Activated naive CD4-positive, alpha-beta T cell treated with anti-CD3 and anti-CD28 coated beads, Interleukin-2, amount 50 U/mL, for 24 hours (primary cell): Measurements from ENCODE around the gene HOXD9.

Experiments used
- H3K27ac Mint-ChIP-seq: one replicate; pipeline ENCODE4 v1.8.0; 2021; ENCODE audit warnings: mild to moderate bottlenecking, mixed read lengths
- H3K27me3 Mint-ChIP-seq: one replicate; pipeline ENCODE4 v1.8.0; 2021; ENCODE audit warnings: mixed read lengths
- H3K36me3 Mint-ChIP-seq: one replicate; pipeline ENCODE4 v1.8.0; 2021; ENCODE audit warnings: mixed read lengths
- H3K4me1 Mint-ChIP-seq: one replicate; pipeline ENCODE4 v1.8.0; 2021; ENCODE audit warnings: mixed read lengths
- H3K4me3 Mint-ChIP-seq: one replicate; pipeline ENCODE4 v1.8.0; 2021; ENCODE audit warnings: mild to moderate bottlenecking, mixed read lengths
- H3K9me3 Mint-ChIP-seq: one replicate; pipeline ENCODE4 v1.8.0; 2021; ENCODE audit warnings: mixed read lengths

The HOXD9 gene

DNA sequence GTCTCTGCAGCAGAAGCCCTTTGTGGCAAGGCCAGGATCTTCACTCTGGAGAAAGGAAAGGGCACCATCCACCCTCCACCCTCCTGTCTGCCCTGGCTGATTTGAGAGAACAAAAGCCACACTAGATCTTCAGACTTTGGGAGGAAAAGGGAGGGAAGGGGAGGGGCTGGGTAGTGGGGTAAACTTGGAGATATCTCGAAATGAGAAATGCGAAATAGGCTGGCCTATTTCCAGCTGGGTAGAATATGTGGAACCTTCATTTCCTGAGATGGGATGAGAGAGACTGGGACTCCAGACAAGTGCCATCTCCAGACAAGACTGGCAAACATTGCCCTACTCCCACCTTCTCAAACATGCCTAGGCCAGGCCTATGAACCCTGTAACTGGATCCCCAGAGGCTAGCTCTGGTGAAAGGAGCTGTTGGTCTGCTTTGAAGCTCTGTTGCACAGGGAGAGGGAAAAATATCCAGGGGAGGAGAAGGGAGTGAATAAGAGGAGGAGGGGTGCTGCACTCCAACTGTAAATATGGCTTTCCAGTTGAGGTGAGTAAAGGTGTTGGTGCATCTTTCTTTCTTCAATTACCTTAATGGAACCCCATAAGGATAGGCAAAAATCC, 21.2 kb upstream of the HOXD9 start:
- no peak overlapping the region for H3K4me3 Mint-ChIP-seq
- peaks cover 72% of the 10 kb centered on the region for H3K27me3 Mint-ChIP-seq
- H3K36me3 Mint-ChIP-seq = peaks cover under 1% of the 10 kb centered on the region
- peaks cover 28% of the 10 kb centered on the region for H3K4me1 Mint-ChIP-seq
- no peak overlapping the region for H3K27ac Mint-ChIP-seq
- H3K9me3 Mint-ChIP-seq = no peaks in the 10 kb centered on the region

- Mint-ChIP-seq H3K9me3 (no peaks in the 10 kb centered on the region), H3K4me1 (peaks cover 25% of the 10 kb centered on the region), H3K27ac (no peak overlapping the region), H3K27me3 (peaks cover 70% of the 10 kb centered on the region), H3K4me3 (no peak overlapping the region), H3K36me3 (peaks cover 1% of the 10 kb centered on the region)
These were observed 20.7 kb upstream of the HOXD9 start for GRCh38 chr2:176101842-176102241.

- Mint-ChIP-seq H3K4me3 (no peak overlapping the region), H3K27ac (no peak overlapping the region), H3K9me3 (no peaks in the 10 kb centered on the region), H3K27me3 (peaks cover 69% of the 10 kb centered on the region), H3K4me1 (peaks cover 19% of the 10 kb centered on the region), H3K36me3 (peaks cover 1% of the 10 kb centered on the region)
These were observed 20.1 kb upstream of the HOXD9 start for GRCh38 chr2:176102309-176102866.

DNA sequence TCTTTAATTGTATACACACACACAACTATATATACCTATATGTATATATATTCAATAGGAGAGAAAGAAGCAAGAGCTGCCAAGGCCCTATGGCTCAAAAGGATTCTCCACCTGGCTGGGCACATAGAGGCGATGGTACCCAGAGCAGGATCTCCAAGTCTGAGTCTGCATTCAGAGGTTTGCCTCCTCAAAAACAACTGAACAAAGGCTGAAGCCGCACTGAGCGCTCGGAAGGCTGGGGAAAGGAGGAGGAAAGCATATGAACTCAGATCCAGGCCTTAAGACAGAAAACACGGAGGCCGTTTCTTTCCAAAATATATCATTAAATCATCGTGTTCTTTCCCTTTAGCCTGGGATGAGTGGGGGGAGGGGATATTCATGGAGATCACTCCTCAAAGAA, 19.3 kb upstream of the HOXD9 start:
- H3K9me3 Mint-ChIP-seq = no peaks in the 10 kb centered on the region
- H3K36me3 Mint-ChIP-seq = peaks cover 1% of the 10 kb centered on the region
- no peak overlapping the region for H3K4me3 Mint-ChIP-seq
- peaks cover 61% of the 10 kb centered on the region for H3K27me3 Mint-ChIP-seq
- peak overlapping the region; percentile 46 for H3K27ac Mint-ChIP-seq
- H3K4me1 Mint-ChIP-seq = peaks cover 13% of the 10 kb centered on the region

DNA sequence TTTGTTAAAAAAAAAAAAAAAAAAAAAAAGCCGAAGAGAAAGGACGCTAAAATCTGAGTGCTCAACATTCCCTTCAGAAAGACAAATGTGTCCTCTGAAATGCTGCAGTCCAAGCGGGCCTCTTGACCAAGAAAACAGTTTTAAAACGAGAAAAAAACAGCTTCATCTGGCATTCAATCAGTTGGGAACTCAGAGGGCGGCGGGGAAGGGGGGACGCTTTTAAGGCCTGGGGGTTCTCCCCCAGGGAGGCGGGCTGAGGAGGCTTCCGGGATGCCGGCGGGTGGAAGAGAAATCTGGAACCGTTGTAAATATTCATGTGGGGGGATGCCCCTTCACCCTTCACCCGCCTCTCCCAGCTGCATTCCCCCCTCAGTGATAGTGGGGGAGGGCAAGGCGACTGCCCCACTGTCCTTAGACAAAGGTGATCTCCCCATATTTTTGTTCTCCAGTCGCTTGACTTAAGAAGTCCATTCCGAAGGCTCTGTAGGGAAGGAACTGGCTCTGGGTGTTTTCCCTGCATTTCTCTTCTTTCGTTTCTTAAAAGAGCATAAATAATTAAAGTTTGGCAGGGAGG, 18.7 kb upstream of the HOXD9 start:
- Mint-ChIP-seq H3K4me1 (peaks cover 13% of the 10 kb centered on the region), H3K36me3 (peaks cover 1% of the 10 kb centered on the region), H3K27me3 (peaks cover 60% of the 10 kb centered on the region), H3K27ac (no peak overlapping the region), H3K4me3 (no peak overlapping the region), H3K9me3 (no peaks in the 10 kb centered on the region)

- Mint-ChIP-seq H3K4me3 (no peak overlapping the region), H3K9me3 (no peaks in the 10 kb centered on the region), H3K36me3 (peaks cover 1% of the 10 kb centered on the region), H3K27me3 (peaks cover 61% of the 10 kb centered on the region), H3K4me1 (peaks cover 16% of the 10 kb centered on the region), H3K27ac (peak overlapping the region; percentile 23)
These were observed 18.0 kb upstream of the HOXD9 start for GRCh38 chr2:176104316-176105077.

GRCh38 chr2:176105078-176105729, 17.3 kb upstream of the HOXD9 start:
- no peaks in the 10 kb centered on the region for H3K9me3 Mint-ChIP-seq
- peaks cover 17% of the 10 kb centered on the region for H3K4me1 Mint-ChIP-seq
- no peak overlapping the region for H3K4me3 Mint-ChIP-seq
- H3K27ac Mint-ChIP-seq = peak overlapping the region; percentile 23
- H3K27me3 Mint-ChIP-seq = peaks cover 64% of the 10 kb centered on the region
- H3K36me3 Mint-ChIP-seq = peaks cover 1% of the 10 kb centered on the region

DNA sequence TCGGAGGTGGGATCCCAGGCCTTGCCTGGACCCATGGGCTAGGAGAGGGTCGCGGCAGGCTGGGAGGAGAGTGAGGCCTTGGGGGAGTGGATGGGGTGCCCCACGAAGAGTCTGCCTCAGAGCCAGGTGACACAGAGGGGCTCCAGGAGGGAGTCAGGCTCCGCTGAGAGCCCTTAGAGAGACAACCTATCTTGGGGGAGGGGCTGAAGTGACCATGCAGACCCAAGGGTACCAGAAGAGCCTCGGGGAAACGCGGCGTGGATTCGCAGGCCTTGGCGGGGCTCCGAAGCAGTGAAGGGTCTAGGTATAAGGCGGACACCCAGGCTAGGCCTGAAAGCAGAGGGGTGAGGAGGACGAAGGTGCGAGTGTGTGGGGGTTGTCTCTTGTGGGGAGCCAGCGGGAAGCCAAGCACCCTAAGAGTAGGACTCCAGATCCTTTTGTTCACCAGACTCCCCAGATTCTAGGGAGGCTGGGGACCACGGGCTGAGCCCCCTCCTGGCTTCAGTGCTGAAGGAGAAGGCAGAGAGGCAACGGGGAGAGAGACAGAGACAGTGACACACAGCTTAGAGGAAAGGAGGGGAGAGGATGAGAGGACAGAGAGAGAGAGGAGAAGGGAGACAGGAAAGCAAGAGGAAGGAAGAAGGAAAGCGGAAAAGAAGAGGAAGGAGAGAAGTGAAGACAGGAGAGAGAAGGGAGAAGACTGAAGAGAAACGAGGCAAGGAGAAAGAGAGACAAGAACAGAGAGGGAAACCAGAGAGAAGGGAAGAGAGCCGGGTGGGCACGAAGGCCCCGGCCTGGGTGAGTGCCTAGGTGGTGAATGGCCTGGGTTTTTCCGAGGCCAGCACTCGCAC, 16.6 kb upstream of the HOXD9 start:
- peak overlapping the region; percentile 2 for H3K27ac Mint-ChIP-seq
- peaks cover 17% of the 10 kb centered on the region for H3K4me1 Mint-ChIP-seq
- H3K4me3 Mint-ChIP-seq = peak overlapping the region; percentile 67
- no peaks in the 10 kb centered on the region for H3K9me3 Mint-ChIP-seq
- peaks cover 1% of the 10 kb centered on the region for H3K36me3 Mint-ChIP-seq
- H3K27me3 Mint-ChIP-seq = peaks cover 69% of the 10 kb centered on the region

DNA sequence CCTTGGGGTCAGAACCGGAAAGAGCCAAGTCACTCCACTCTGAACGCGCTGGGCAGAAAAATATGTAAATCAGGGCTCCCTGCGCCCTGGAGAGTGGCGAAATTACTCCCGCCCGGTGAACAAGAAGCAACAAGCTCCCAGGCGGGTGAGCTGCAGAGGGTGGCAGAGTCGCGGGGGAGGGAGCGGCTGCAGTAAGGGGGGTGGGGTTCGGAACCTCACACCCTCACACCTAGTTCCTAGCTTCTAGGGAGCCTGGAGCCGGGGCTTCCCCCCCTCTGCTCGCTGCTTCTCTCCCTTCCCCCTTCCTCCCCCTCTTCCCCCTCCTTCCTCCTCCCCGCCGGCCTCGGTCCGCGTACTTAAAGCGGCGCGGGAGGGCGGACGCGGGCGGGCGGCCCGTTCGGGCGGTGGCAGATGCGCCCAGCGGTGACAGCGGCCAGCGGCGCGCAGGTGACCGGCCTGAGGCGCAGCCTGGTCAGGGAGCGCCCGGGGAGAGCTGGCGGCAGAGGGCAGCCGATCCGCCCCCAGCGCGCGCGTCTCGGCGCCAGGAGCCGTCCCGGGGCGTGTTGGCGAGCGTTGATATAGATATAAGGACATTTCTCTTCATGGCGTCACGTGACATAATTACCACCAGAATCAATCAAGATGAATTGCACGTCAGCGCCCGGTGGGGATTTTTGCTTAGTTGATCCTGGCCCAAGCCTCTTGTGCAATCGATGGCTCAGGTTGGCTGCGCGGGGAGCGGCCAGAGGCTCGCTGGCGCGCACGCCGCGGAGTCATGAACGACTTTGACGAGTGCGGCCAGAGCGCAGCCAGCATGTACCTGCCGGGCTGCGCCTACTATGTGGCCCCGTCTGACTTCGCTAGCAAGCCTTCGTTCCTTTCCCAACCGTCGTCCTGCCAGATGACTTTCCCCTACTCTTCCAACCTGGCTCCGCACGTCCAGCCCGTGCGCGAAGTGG, 15.7 kb upstream of the HOXD9 start, which contains the start of gene HOXD11:
TSS of gene HOXD11 (plus strand) at position 700 of the 959 bp plus-strand sequence. CDS start at position 776, 76 bp downstream.
- peak within 1 kb of the TSS; percentile 2 for H3K27ac Mint-ChIP-seq
- H3K36me3 Mint-ChIP-seq = peaks cover 1% of the 10 kb centered on the region
- peaks cover 68% of the 10 kb centered on the region for H3K27me3 Mint-ChIP-seq

GRCh38 chr2:176107731-176108181, 14.8 kb upstream of the HOXD9 start:
- no peaks in the 10 kb centered on the region for H3K9me3 Mint-ChIP-seq
- H3K27me3 Mint-ChIP-seq = peaks cover 65% of the 10 kb centered on the region
- no peak overlapping the region for H3K27ac Mint-ChIP-seq
- H3K4me1 Mint-ChIP-seq = peaks cover 17% of the 10 kb centered on the region
- no peak overlapping the region for H3K4me3 Mint-ChIP-seq
- peaks cover 1% of the 10 kb centered on the region for H3K36me3 Mint-ChIP-seq

More for the DNA sequence above, 15.7 kb upstream of the HOXD9 start, which contains the start of gene HOXD11:
- Mint-ChIP-seq H3K4me1 (peaks cover 17% of the 10 kb centered on the region), H3K4me3 (peak within 1 kb of the TSS; percentile 67), H3K9me3 (no peaks in the 10 kb centered on the region)

DNA sequence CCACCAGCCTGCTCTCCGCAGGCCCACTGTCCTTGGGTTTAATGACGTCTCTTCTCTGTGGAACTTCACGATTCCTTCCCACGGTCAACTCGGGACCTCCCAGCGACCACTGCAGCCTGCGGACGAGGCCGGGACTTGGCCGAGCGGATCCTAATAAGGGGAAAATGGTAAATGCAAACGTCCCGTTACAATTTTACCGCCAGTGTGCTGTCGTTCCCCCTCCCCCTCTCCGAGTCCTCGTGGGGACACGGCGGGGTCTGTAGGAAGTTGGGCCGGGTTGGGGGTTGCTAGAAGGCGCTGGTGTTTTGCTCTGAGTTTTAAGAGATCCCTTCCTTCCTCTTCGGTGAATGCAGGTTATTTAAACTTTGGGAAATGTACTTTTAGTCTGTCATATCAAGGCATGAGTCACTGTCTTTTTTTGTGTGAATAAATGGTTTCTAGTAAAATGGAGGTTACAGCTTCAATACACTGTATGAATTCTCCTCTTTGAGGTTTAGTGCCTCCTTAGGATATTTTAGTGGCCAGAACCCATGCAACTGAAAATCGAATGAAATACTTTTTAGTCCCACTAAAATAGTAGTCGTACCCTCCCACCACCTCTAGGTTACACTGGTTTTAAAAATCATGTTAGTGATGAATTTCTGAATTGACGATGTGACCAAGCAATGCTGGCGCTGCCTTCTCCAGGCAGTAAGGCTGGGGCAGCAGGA, 13.2 kb upstream of the HOXD9 start:
- H3K9me3 Mint-ChIP-seq = no peaks in the 10 kb centered on the region
- H3K27me3 Mint-ChIP-seq = peaks cover 67% of the 10 kb centered on the region
- H3K4me3 Mint-ChIP-seq = no peak overlapping the region
- peaks cover 1% of the 10 kb centered on the region for H3K36me3 Mint-ChIP-seq
- peaks cover 14% of the 10 kb centered on the region for H3K4me1 Mint-ChIP-seq
- no peak overlapping the region for H3K27ac Mint-ChIP-seq

- Mint-ChIP-seq H3K27ac (no peak overlapping the region), H3K36me3 (peaks cover 1% of the 10 kb centered on the region), H3K9me3 (no peaks in the 10 kb centered on the region), H3K4me3 (no peak overlapping the region), H3K4me1 (peaks cover 14% of the 10 kb centered on the region), H3K27me3 (peaks cover 64% of the 10 kb centered on the region)
These were observed 12.6 kb upstream of the HOXD9 start for GRCh38 chr2:176109946-176110345.
